ENCODE results near the gene KIZ.

The KIZ gene

GRCh38 chr20:21272279-21272678, 146.4 kb downstream of the KIZ start:
- DNase-seq = no peak

- DNase-seq = no peak
Measured at GRCh38 chr20:21272679-21273078, 146.8 kb downstream of the KIZ start.

GRCh38 chr20:21273755-21274386, 148.0 kb downstream of the KIZ start:
- DNase-seq = no peak

- no peak for DNase-seq
Measured at GRCh38 chr20:21278829-21279228, 152.9 kb downstream of the KIZ start.

GRCh38 chr20:21279706-21280521, 154.0 kb downstream of the KIZ start:
- no peak for DNase-seq

GRCh38 chr20:21280522-21281016, 154.7 kb downstream of the KIZ start:
- DNase-seq = no peak

- DNase-seq = no peak
Measured at GRCh38 chr20:21286775-21287174, 160.9 kb downstream of the KIZ start.

- DNase-seq = no peak
Measured at GRCh38 chr20:21288587-21289370, 162.9 kb downstream of the KIZ start.

GRCh38 chr20:21289651-21290050, 163.8 kb downstream of the KIZ start:
- DNase-seq = no peak

GRCh38 chr20:21291026-21291425, 165.1 kb downstream of the KIZ start:
- no peak for DNase-seq

GRCh38 chr20:21294755-21295154, 168.9 kb downstream of the KIZ start:
- DNase-seq = no peak

Measured in stimulated activated naive CD4-positive, alpha-beta T cell (primary cell).